Glutamatergic neuron (in vitro differentiated cells): Measurements from ENCODE around the gene PRPF31. TPM values are rescaled to one million over a fixed set of nuclear protein-coding genes. Genes with fewer than 3 reads are reported as not detected.
A peak's percentile ranks its signal among the peaks of the same experiment; 100 is the strongest.

Experiments used
- DNase-seq: peaks from one replicate; pipeline ENCODE4 v3.0.0; 2022
- H3K27ac Mint-ChIP-seq: one replicate; pipeline ENCODE4 v1.8.0; 2020; ENCODE audit warnings: mild to moderate bottlenecking, mixed read lengths, inconsistent platforms; ENCODE audit not compliant: unreplicated experiment
- H3K27me3 Mint-ChIP-seq: one replicate; pipeline ENCODE4 v1.8.0; 2020; ENCODE audit warnings: mild to moderate bottlenecking, moderate library complexity, mixed read lengths, inconsistent platforms; ENCODE audit not compliant: unreplicated experiment
- H3K36me3 Mint-ChIP-seq: one replicate; pipeline ENCODE4 v1.8.0; 2020; ENCODE audit warnings: mild to moderate bottlenecking, mixed read lengths, inconsistent platforms; ENCODE audit not compliant: unreplicated experiment
- H3K4me1 Mint-ChIP-seq: one replicate; pipeline ENCODE4 v1.8.0; 2020; ENCODE audit warnings: mild to moderate bottlenecking, low read depth, mixed read lengths, inconsistent platforms; ENCODE audit not compliant: unreplicated experiment
- H3K4me3 Mint-ChIP-seq: one replicate; pipeline ENCODE4 v1.8.0; 2020; ENCODE audit warnings: mild to moderate bottlenecking, mixed read lengths, inconsistent platforms; ENCODE audit not compliant: unreplicated experiment
- H3K9me3 Mint-ChIP-seq: one replicate; pipeline ENCODE4 v1.8.0; 2020; ENCODE audit warnings: mild to moderate bottlenecking, moderate library complexity, mixed read lengths, inconsistent platforms; ENCODE audit not compliant: unreplicated experiment
- total RNA-seq: library from RNA; stranded (reverse); fragmentation: NEBNext Ultra II Directional; extraction: Animal tissue kit (Norgen Biotek cat#: 25700); gene quantifications from one replicate; pipeline ENCODE4 v1.2.1, GENCODE V29; 2021; ENCODE audit not compliant: unreplicated experiment
- TF ChIP-seq, protein P1 (sequence below): fragments of 200-600 bp; sonication (generic); IDR thresholded peaks from one replicate; pipeline ENCODE4 v1.5.0; 2021; ENCODE audit not compliant: partially characterized antibody, unreplicated experiment

The PRPF31 gene
- total RNA-seq, 1 donor from 2014 or later, result 55.5 TPM

GRCh38 chr19:54151362-54152035 is 35.9 kb downstream of the PRPF31 start:
- H3K4me1 Mint-ChIP-seq, result no peaks in the 10 kb centered on the region
- H3K36me3 Mint-ChIP-seq, result peaks cover 4% of the 10 kb centered on the region
- no peak overlapping the region for H3K27ac Mint-ChIP-seq
- DNase-seq, result no peak
- H3K27me3 Mint-ChIP-seq, result peaks cover 6% of the 10 kb centered on the region
- TF ChIP-seq, protein P1, sequence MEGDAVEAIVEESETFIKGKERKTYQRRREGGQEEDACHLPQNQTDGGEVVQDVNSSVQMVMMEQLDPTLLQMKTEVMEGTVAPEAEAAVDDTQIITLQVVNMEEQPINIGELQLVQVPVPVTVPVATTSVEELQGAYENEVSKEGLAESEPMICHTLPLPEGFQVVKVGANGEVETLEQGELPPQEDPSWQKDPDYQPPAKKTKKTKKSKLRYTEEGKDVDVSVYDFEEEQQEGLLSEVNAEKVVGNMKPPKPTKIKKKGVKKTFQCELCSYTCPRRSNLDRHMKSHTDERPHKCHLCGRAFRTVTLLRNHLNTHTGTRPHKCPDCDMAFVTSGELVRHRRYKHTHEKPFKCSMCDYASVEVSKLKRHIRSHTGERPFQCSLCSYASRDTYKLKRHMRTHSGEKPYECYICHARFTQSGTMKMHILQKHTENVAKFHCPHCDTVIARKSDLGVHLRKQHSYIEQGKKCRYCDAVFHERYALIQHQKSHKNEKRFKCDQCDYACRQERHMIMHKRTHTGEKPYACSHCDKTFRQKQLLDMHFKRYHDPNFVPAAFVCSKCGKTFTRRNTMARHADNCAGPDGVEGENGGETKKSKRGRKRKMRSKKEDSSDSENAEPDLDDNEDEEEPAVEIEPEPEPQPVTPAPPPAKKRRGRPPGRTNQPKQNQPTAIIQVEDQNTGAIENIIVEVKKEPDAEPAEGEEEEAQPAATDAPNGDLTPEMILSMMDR, result no peak
- H3K9me3 Mint-ChIP-seq, result peaks cover 8% of the 10 kb centered on the region
- peak overlapping the region; percentile 2 for H3K4me3 Mint-ChIP-seq

- H3K36me3 Mint-ChIP-seq, result peaks cover 4% of the 10 kb centered on the region
- H3K4me3 Mint-ChIP-seq, result no peak overlapping the region
- DNase-seq, result no peak
- H3K27me3 Mint-ChIP-seq, result peaks cover 6% of the 10 kb centered on the region
- H3K9me3 Mint-ChIP-seq, result peaks cover 10% of the 10 kb centered on the region
- TF ChIP-seq, protein P1, result no peak
- no peak overlapping the region for H3K27ac Mint-ChIP-seq
- H3K4me1 Mint-ChIP-seq, result no peaks in the 10 kb centered on the region
Observed at GRCh38 chr19:54152267-54152666, 36.7 kb downstream of the PRPF31 start.

DNA sequence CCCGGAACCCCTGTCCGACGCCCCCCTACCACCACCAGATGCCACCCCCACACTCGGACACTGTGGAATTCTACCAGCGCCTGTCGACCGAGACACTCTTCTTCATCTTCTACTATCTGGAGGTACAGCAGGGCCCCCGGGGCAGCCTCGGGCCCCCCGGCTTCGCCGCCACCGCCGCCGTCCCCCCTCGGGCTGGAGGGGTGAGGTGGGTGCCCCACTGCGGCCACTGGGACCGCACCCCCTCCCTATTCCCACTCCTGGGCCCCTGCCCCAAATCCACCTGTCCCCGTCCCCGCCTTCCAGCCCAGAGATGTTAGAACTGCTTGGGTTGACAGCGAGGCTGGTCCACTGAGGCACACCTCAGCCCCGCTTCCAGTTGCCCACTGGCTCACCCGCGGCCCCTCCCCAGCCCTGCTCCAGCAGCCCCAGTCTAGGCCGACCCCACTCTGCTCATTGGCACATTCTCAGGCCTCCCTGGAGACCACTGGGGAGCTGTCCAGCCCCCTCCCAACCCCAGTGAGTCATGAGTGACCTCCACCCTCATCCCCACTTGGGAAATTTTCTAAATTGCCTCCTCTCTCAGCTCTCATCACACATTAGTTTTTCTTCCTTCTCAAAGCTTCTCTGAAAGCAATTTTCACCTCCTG is 37.4 kb downstream of the PRPF31 start:
- H3K9me3 Mint-ChIP-seq, result peaks cover 10% of the 10 kb centered on the region
- peak overlapping the region; percentile 52 for H3K27ac Mint-ChIP-seq

GRCh38 chr19:54153731-54154326 is 38.3 kb downstream of the PRPF31 start:
- DNase-seq, result no peak
- no peak overlapping the region for H3K4me3 Mint-ChIP-seq
- H3K36me3 Mint-ChIP-seq, result peaks cover 4% of the 10 kb centered on the region
- H3K4me1 Mint-ChIP-seq, result no peaks in the 10 kb centered on the region
- TF ChIP-seq, protein P1, result no peak
- H3K27me3 Mint-ChIP-seq, result peaks cover 7% of the 10 kb centered on the region
- H3K27ac Mint-ChIP-seq, result no peak overlapping the region
- H3K9me3 Mint-ChIP-seq, result peaks cover 9% of the 10 kb centered on the region

More for the DNA sequence above, 37.4 kb downstream of the PRPF31 start:
- TF ChIP-seq, protein P1, result no peak
- H3K4me1 Mint-ChIP-seq, result no peaks in the 10 kb centered on the region
- peaks cover 6% of the 10 kb centered on the region for H3K27me3 Mint-ChIP-seq
- H3K36me3 Mint-ChIP-seq, result peaks cover 4% of the 10 kb centered on the region
- DNase-seq, result no peak
- H3K4me3 Mint-ChIP-seq, result no peak overlapping the region
